Kasumi-1 (cell line): Measurements from ENCODE around the gene PTPRG.
"Not testable (repeated sequence)": the region's sequence is repeated elsewhere in the genome, so short reads cannot be mapped to it uniquely, and the experiment has no call there.

Experiments used
- DNase-seq, 2 experiments: peaks; one replicate each; lab custom pipeline; 2025; lab: John Stamatoyannopoulos, UW

The PTPRG gene

DNA sequence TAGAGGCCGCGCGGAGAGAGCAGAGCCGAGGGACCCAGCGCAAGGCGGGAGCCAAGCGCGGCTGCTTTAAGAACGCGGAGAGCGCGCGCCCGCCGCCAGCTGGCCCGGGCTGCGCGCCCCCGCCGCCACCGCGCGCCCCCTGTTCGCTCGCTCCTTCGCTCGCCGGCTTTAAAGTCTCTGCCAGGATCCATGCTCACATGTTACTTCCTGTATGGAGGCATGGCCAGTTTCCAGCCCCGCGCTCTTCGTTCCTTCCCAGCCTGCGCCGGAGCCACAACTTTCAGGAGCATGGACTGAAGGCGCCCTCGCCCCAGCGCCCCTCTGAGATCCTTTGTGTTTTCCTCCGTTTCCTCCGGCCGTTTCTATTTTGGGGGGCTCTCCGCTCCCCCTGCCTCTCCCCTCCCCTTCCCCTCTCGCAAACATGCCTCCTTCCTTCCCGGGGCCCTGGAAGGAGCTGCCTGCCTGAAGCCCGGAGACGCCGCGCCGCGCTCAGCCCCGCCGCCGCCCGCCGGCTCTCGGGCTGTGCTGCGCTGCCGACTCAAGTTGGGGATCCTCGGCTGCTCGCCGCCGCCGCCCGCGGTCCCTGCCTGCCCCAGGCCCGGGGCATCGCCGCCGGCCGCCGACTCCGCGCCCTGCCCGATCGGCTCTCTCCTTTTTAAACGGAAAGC is at the start of gene PTPRG:
Gene PTPRG (plus strand): TSS at position 198 of the 668 bp plus-strand sequence. CDS start 717 bp downstream, outside the sequence.
- DNase-seq = peak; percentile 88 to 91

- no peak for DNase-seq
Observed at GRCh38 chr3:61518590-61518989, 42.8 kb upstream of the PTPRG start.

- DNase-seq = no peak
Observed at GRCh38 chr3:61520966-61521628, 40.3 kb upstream of the PTPRG start.

GRCh38 chr3:61522060-61522459 is 39.3 kb upstream of the PTPRG start:
- DNase-seq = no peak

DNA sequence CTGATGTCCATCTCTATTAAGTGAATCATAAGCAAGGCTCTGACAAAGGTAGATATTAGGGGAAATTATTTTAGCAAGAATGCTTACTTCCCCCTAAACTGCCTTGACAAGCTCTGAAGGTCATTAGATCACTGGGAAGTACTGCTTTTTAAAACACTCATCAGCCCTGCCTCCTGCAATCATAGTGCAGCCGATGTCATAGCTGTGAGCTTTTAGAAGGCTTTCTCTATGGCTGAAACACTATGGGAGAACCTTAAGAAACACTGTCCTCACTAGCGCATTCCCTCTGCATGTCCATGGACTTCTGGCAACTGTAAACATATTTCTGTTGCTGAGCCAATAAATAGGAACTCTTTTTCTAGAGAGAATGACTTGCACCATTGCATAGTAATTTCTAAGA is 38.7 kb upstream of the PTPRG start:
- DNase-seq = no peak

DNA sequence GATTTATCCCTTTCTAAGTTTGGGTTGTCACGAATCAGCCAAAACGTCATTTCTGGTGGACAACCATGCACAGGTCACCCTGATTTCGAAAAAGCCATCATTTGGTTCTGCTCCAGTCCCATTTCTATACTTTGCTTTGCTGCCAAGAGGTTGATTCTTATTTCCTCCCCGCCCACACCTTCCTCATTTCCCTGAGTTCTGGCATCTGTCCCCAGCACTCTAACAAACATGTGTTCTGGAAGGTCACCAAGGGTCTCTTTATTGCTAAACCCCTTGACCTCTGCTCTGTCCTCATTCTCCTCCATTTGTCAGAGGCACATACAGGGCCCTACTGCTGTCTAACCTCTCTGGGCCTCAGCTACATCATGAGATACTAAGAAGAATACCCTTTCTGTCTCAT is 36.4 kb upstream of the PTPRG start:
- DNase-seq = no peak

DNA sequence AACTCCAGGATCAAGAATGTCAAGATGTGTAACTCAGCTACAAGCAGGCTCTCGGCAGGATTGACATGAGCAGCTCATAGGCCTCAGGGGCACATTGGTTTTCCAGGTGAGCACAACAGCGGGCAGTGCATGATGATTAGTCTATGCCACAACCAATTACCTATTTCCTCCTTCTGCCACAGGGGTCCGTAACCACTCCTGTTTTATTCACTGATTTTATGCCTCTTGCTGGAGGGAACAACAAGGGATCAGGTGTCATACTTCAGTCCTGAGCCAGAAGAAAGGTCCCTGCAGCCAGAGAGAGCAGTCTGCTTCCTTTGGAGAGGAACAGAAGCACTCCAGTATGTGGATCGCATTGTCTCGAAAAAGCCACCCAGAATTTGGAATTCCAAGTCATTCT is 35.1 kb upstream of the PTPRG start:
- DNase-seq = no peak

DNA sequence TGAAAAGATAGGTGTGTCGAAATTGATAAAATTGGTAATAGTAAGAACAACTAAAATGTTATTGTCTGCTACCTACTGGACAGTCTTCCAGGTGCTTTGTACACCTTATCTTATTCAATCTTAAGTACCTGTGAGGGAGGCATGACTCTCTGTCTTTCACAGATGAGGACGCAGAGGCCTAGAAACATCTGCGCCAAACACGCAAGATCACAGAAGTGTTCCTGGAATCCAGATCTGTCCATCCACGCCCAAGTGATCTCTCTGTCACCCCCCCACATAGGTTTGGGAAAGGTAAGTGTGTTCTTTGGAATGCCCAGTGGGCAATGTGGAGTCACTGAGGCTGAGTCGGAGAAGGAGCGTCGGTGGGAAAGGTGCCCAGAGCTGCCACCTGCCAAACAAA is 34.4 kb upstream of the PTPRG start:
- DNase-seq = no peak

GRCh38 chr3:61530355-61530754 is 31.0 kb upstream of the PTPRG start:
- peak; percentile 36 to 65 for DNase-seq

DNA sequence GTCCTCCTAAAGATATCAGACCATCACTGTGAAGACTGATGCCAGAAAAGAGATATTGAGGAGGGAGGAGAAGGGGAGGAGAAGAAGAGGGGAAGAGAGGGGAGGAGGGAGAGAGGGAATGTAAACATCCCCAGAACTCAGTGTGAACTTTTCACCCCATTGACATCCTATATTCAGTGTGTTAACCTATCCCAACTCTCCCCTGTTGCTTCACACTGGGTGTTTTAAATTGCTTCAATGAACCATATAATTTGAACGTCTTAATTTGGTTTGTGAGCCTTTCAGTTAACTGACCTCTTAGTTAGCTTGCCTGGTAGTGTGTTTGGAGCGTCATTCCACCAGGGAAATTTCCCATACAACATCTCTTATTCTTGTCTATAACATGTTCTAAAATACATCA is 29.8 kb upstream of the PTPRG start:
- no peak for DNase-seq

DNA sequence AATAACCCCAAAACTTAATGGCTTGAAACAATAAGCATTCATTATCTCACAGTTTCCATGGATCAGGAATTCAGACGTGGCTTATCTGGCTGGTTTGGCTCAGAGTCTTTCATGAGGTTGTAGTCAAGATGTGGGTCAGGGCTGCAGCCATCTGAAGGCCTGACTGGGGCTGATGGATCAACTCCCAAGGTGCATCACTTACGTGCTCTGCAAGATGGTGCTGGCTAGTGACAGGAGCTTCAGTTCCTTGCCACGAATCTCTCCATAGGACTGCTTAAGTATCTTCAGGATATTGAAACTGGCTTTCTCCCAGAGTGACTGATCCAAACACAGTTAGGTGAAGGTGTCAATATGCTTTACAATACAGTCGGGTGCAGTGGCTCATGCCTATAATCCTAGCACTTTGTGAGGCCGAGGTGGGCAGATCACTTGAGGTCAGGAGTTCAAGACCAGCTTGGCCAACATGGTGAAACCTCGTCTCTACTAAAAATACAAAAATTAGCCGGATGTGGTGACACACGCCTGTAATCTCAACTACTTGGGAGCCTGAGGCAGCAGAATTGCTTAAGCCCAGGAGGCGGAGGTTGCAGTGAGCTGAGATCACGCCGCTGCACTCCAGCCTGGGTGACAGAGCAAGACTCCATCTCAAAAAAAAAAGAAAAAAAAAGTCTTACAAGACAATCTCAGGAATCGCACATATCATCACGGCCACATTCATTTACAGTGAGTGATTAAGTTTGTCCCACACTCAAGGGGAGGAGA is 28.5 kb upstream of the PTPRG start:
- no peak for DNase-seq

DNA sequence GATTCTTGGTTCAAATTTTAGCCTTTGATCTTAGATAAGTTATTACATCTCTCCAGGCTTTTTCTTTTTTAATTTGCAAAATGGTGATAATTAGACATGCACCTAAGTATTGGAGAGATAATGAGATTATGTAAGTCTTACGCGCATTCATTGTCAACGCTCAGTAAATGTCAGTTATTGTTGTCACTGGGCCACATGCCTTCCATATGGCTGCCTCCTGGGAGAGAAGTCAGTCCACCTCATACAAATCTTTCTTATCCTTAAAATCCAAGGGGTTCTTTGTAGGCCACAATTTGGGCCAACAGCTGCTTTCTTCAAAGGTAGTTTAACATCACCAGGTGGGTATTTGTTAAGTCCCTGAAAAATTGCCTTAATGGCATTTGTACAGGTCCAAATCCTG is 25.5 kb upstream of the PTPRG start:
- DNase-seq = no peak

- DNase-seq = no peak
Observed at GRCh38 chr3:61537366-61537765, 24.0 kb upstream of the PTPRG start.

DNA sequence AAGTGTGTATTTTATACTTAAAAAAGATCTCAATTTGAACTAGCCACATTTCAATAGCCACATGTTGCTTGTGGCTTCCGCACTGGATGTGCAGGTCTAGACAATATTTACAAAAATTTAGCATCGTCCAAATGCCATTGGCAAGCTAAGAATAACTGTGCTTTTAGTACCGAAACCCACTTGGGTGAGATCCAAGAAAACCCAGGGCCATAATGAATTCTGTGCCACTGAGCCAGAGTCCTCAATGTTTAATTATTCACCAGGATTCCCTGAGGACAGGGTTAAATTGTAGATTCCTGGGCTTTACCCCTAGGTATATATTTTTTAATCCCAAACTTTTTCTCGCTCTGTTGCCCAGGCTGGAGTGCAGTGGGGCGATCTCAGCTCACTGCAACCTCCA is 22.9 kb upstream of the PTPRG start:
- no peak for DNase-seq

- no peak for DNase-seq
Observed at GRCh38 chr3:61541694-61542093, 19.7 kb upstream of the PTPRG start.

- DNase-seq = no peak
Observed at GRCh38 chr3:61545716-61546115, 15.7 kb upstream of the PTPRG start.

DNA sequence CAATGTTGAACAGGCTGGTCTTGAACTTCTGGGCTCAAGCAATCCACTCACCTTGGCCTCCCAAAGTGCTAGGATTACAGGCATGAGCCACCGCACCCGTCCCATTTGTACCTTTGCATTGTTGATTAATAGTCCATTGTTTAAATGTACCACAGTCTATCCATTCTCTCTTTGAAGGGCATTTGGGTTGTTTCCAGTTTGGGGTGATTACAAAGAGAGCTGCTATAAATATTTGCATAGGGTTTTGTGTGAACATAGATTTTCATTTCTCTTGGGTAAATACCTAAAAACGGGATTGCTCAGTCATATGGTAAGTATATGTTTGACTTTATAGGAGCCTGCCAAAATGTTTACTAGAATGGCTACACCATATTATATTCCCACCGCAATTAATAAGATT is 13.7 kb upstream of the PTPRG start:
- no peak for DNase-seq

DNA sequence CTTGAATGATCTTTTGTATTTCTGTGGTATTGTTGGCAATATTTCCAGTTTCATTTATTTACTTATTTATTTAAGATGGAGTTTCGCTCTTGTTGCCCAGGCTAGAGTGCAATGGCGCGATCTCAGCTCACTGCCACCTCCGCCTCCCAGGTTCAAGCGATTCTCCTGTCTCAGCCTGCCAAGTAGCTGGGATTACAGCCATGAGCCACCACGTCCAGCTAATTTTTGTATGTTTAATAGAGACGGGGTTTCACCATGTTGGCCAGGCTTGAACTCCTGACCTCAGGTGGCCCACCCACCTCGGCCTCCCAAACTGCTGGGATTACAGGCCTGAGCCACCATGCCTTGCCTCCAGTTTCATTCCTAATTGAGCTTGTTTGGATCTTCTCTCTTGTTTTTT is 8.7 kb upstream of the PTPRG start:
- DNase-seq = not testable (repeated sequence)

- DNase-seq = peak in 1 of 2 experiments; percentile 3
Observed at GRCh38 chr3:61559136-61559731, 2.1 kb upstream of the PTPRG start.

- DNase-seq = peak; percentile 78 to 81
Observed at GRCh38 chr3:61560517-61561373, 626 bp upstream of the PTPRG start.

- DNase-seq = peak; percentile 10 to 27
Observed at GRCh38 chr3:61562042-61562720, 810 bp downstream of the PTPRG start.
